HEK293 (cell line): ENCODE data around the gene PEPD.

Experiments used
- MEIS1 ChIP-seq: sonication (generic); formaldehyde crosslinking; IDR thresholded peaks from 2 replicates; pipeline ENCODE4 v1.8.1; 2022; ENCODE audit warnings: missing genetic modification reagents, mild to moderate bottlenecking, borderline replicate concordance
- YY2 ChIP-seq: fragments of 450-650 bp; formaldehyde crosslinking; IDR thresholded peaks from 2 replicates; pipeline ENCODE4 v1.5.1; 2016; ENCODE audit warnings: missing biosample characterization, missing genetic modification characterization
- ZNF10 ChIP-seq: fragments of 450-650 bp; formaldehyde crosslinking; IDR thresholded peaks from 2 replicates; pipeline ENCODE4 v1.5.1; 2017; ENCODE audit warnings: missing biosample characterization, missing genetic modification characterization
- ZNF274 ChIP-seq, 2 experiments: fragments of 200-500 bp in 1 of 2; fragments of 450-650 bp in 1 of 2; sonication (Bioruptor generic) in 1 of 2; formaldehyde crosslinking in 1 of 2; IDR thresholded peaks; 2 replicates each; pipeline versions ENCODE4 v1.5.1 to v1.6.1; 2014 to 2016; ENCODE audit warnings: borderline replicate concordance in 1 of 2, inconsistent platforms in 1 of 2, low read length in 1 of 2, missing biosample characterization in 1 of 2, missing genetic modification characterization in 1 of 2
- ZNF311 ChIP-seq: fragments of 450-650 bp; formaldehyde crosslinking; IDR thresholded peaks from 2 replicates; pipeline ENCODE4 v1.5.1; 2017; ENCODE audit warnings: missing biosample characterization, missing genetic modification characterization, borderline replicate concordance
- ZNF391 ChIP-seq: fragments of 450-650 bp; formaldehyde crosslinking; IDR thresholded peaks from 2 replicates; pipeline ENCODE4 v1.5.1; 2016; ENCODE audit warnings: low read depth, missing biosample characterization, missing genetic modification characterization, borderline replicate concordance
- ZNF473 ChIP-seq: fragments of 450-650 bp; formaldehyde crosslinking; IDR thresholded peaks from 2 replicates; pipeline ENCODE4 v1.5.1; 2017; ENCODE audit warnings: missing biosample characterization, missing genetic modification characterization
- ZNF704 ChIP-seq: fragments of 450-650 bp; formaldehyde crosslinking; IDR thresholded peaks from 2 replicates; pipeline ENCODE4 v1.5.1; 2016; ENCODE audit warnings: missing biosample characterization, missing genetic modification characterization
- TF ChIP-seq, protein P1 (sequence below): fragments of 450-650 bp; formaldehyde crosslinking; IDR thresholded peaks from 2 replicates; pipeline ENCODE4 v1.5.1; 2016; ENCODE audit warnings: missing biosample characterization, missing genetic modification characterization

GRCh38 chr19:33440682-33441081 is 80.9 kb downstream of the PEPD start:
- no peak for TF ChIP-seq ZNF10 (tag by site-specific recombination)
- TF ChIP-seq, protein P1, sequence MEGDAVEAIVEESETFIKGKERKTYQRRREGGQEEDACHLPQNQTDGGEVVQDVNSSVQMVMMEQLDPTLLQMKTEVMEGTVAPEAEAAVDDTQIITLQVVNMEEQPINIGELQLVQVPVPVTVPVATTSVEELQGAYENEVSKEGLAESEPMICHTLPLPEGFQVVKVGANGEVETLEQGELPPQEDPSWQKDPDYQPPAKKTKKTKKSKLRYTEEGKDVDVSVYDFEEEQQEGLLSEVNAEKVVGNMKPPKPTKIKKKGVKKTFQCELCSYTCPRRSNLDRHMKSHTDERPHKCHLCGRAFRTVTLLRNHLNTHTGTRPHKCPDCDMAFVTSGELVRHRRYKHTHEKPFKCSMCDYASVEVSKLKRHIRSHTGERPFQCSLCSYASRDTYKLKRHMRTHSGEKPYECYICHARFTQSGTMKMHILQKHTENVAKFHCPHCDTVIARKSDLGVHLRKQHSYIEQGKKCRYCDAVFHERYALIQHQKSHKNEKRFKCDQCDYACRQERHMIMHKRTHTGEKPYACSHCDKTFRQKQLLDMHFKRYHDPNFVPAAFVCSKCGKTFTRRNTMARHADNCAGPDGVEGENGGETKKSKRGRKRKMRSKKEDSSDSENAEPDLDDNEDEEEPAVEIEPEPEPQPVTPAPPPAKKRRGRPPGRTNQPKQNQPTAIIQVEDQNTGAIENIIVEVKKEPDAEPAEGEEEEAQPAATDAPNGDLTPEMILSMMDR: no peak
- no peak for TF ChIP-seq ZNF274 (IDR thresholded peaks at IDR 0.05; ENCODE audit: low read length)
- TF ChIP-seq ZNF274 (tag by site-specific recombination; IDR thresholded peaks at IDR 0.05; ENCODE audit: borderline replicate concordance): no peak
- no peak for TF ChIP-seq ZNF704 (tag by site-specific recombination)
- no peak for TF ChIP-seq MEIS1 (CRISPR knock-in tag)
- no peak for TF ChIP-seq ZNF473 (tag by site-specific recombination)
- no peak for TF ChIP-seq ZNF311 (tag by site-specific recombination)
- TF ChIP-seq ZNF391 (tag by site-specific recombination): no peak
- no peak for TF ChIP-seq YY2 (tag by site-specific recombination)
